Measurements from ENCODE around the gene NELFB.

NELFB gene

DNA sequence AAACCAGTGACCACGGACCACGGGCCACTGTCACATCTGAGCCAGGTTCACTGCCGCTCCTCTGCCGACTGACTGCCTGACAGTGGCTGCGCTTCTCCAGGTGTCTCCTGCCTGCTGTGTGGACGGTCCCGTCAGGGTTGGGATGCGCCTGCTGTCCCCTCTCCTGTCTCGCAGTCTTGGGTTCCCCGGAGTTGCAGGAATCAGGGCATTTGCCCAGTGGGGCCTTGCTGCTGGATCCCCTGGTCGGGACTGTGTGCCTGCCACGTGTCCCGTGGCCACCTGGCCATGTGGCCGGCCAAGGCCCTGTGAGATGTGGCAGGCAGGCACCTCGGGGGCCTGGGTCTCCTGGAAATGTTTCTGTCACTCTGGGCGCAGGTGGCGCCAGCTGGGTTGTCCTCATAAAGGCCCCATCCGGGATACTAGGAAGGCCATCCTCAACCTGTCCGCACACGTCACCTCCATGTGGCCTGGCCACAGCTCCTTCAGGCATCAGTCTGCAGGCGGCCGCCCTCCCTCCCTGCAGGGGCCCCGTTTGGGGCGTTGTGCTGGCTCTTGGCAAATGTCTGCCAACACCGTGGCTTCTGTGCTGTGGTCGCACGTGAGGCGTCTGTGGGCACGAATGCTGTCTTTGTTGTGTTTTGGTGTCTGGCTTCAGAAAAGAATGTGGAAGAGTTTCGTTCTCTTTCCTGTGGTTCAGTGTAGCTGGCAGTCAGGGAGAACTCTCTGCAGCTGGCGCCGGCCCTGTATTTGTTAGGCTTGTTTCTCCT is 16.0 kb downstream of the NELFB start:
- no peak for FAIRE-seq

DNA sequence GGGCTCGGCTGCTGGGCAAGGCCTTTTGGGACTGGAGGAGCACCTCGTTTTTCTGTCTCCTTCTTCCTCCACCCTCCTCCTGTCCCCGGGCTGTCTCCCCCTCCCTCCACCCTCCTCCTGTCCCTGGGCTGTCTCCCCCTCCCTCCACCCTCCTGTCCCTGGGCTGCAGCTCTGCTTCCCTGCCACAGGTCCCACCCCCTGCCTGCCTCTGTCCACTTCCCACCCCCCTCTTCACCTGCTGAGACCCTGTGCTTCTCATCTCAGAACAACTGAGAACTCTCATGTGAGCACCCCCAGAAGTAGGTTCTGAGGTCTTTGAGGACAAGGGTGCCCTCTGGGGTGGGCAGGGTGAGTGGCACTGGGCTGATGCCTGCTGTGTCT is 16.6 kb downstream of the NELFB start:
- no peak for FAIRE-seq

DNA sequence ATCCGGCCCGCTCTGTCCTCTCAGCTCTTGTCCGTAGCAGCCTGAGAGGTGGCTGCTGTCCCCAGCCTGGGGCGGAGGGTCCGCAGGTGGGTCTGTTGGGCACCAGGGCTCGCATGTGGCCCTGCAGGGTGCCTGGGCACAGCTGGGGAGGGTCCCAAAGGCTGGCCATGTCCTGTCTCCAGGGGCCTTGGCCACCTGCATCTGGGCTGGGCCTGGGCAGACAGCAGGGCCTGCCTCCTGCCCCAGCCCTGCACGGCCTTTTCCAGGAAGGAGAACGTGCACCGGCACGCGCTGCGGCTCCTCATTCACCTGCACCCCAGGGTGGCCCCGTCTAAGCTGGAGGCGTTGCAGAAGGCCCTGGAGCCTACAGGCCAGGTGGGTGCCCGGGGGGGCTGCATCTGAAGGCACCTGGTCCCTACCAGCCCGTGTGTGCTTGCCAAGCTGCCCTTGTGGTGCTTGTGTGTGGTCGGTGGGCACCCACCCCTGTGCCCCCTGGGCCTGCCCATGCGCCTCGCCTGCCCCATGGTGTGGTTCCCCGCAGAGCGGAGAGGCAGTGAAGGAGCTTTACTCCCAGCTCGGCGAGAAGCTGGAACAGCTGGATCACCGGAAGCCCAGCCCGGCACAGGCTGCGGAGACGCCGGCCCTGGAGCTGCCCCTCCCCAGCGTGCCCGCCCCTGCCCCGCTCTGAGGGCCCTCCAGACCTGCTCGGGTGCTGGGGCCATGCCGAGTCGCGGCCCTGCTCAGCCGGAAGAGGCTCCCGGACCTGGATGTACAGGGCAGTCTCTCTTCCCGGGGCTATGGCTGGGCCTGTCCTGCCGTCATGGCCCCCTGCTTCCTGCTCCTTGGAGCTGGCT is 17.3 kb downstream of the NELFB start:
- FAIRE-seq, result no peak

DNA sequence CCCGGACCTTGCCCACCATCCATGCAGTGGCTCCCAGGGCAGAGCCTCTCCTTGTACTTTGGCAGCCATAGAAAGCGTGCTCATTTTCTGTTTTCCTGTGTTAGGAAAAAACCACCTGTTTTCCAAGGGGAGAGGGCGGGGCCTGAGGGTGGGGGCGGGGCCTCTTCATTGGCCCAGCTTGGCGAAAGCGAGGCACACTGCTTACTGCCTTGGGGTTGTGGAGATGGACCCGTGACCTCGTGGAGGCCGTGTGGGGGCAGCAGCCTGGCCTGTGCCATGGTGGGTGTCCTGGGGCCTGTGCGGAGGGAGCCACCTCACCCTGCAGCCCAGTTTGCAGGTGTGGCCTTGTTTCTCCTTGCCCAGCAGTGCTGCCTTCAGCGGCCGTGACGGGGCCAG is 18.0 kb downstream of the NELFB start:
- FAIRE-seq, result no peak

DNA sequence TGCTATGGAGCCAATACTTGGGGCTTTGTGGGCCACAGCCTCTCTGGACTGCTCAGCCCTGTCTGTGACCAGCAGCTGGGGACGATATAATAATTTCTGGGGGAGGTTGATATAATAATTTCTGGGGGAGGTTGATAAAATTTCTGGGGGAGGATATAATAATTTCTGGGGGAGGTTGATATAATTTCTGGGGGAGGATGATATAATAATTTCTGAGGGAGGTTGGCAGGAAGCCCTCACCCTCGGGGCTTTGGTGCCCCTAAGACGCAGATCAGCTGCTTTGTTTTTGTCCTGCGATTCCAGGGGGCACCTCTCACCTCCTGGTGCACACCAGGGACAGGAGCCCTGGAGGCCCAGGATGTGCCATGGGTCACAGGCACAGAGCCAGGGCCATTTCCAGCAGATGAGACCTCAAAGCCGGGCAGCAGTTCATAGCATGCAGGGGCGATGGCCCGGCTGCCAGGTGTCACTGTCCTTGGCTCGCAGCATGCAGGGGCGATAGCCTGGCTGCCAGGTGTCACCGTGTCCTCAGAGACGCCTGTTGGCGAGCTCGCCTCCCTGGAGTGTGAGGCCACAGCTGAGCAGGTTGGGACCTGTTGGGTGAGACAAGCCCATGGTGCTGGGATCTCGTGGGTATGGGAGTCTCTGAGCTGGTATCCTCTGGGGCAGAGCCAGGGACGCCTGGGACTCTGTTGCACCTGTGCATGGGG is 18.6 kb downstream of the NELFB start:
- no peak for FAIRE-seq

DNA sequence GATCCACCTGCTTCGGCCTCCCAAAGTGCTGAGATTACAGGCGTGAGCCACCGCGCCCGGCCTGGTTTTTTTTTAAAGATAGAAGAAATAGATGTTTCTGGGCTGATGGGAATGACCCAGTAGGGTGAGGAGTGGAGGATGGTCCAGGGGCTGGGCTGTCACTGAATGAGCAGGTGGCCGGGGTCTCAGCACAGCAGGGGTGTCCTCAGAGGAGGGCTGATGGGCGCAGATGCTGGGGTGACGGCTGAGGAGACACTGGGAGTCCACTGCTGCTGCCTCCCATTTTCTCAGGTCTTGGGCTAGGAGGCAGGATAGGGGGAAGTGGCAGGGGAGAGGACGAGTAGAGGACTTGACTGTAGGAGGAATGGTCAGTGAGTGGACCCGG is 20.1 kb downstream of the NELFB start:
- FAIRE-seq, result no peak

DNA sequence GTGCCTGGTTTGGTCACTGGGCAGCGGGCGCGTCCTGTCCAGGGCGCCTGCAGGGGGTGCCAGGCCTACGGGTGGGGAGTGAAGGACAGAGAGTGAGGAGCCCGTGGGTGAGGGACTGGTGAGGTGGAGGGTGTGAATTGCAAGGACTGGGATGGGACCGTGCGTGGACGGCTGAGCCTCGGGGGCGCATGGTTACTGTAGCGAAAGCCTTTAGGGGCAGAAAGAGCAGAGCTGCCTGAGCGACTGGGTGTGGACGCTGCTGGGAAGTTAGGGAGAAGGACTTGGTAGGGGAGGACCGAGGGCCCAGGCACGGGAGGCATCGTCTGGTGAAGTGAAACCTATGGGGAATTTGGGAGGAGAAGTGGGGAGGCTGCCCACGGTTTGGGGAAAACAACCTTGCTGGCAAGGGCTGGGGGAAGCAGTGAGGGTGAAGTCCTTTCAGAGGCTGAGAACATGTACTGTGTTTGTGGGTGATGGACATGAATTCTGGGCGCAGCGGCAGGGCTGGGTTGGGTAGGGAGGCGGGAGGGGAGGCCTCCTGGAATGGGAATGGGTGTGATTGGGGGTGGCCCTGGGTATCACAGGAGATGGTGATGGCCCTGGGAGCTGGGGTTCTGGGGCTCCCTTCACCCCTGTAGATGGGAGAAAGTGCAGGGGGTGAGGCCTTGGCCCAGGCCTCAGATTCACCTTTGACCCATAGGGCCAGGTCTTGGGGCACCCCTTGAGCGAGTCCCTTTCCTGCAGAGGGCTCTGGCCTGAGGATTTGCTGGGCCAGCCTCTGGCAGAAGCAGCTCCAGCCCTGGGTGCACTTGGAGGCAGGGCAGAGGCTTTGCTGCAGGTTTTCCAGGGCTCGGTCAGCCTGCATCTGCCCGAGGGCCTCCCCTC is 20.7 kb downstream of the NELFB start:
- FAIRE-seq, result no peak

DNA sequence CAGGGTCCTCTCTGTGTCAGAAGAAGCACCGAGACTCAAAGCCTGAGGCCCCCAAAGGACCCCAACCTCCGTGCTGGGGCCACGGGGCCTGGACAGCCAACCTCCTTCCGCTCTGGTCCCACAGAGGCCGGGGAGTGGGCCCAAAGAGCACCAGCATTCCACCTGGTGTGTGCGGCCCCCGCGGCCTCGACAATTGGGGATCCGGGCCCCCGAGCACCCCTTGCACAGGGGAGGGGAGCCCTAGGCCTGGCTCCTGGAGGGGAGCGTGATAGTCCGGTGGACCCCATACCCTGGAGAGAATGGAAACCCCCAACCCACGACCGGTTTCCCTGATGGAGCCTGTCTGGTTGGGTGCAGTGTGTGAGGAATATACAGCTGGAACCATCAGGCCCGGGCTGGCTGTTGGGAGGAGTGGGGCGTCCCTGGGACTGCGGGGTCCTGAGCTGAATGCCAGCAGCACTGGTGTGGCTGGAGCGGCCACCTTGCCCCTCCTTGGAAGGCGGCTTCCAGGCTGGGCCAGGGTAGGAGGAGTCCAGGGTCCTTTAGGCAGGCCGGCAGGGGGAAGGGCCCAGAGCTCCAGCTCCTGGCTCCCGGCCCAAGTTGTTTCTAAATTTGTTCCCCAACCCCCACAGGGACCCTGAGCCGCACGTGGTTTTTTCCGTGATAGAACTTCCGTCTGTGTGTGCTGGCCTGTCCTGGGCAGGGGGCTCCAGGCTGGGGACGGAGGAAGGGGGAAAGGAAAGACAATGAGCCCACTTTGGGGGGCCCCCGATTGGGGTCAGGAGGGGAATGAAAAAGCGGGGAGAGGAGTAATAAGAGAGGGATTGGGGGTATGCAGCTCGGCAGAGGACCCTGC is 21.6 kb downstream of the NELFB start:
- FAIRE-seq, result no peak

DNA sequence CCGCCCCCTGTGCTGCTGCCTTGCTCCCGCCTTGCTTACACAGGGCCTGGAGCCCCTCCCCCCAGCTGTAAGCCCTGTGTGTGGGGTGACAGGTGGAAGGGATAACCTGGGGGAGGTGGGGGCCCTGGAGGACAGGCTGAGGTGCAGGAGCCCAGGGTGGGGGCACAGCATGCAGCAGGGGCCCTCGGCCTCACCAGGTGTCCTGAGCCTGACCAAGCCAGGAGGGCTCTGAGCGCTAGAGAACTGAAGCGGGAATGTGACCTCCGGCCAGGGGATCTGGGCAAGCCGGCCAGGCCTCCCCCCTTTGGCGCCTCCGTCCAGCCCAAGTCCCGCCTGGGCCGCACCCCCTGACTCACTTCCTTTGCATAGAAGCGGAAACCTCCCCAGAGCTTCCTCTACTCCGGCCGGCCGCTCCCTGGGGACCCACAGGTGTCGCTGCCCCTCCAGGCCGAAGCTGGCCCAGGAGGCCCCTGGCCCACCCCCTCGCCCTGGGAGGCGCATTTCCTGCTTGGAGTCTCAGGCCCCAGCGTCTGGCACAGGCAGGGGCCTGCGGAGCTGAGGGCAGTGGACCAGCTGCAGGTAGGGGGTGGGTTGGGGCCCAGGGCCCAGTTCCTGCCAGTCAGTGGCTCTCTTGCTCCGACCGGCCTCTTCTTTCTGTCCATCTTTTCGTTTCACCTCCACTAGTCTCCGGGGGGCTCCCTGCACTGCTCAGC is 22.4 kb downstream of the NELFB start, which contains the start of gene TOR4A:
TOR4A (plus strand) TSS at position 398 of the 713 bp plus-strand sequence. CDS start 964 bp downstream, outside the sequence.
- no peak for FAIRE-seq

DNA sequence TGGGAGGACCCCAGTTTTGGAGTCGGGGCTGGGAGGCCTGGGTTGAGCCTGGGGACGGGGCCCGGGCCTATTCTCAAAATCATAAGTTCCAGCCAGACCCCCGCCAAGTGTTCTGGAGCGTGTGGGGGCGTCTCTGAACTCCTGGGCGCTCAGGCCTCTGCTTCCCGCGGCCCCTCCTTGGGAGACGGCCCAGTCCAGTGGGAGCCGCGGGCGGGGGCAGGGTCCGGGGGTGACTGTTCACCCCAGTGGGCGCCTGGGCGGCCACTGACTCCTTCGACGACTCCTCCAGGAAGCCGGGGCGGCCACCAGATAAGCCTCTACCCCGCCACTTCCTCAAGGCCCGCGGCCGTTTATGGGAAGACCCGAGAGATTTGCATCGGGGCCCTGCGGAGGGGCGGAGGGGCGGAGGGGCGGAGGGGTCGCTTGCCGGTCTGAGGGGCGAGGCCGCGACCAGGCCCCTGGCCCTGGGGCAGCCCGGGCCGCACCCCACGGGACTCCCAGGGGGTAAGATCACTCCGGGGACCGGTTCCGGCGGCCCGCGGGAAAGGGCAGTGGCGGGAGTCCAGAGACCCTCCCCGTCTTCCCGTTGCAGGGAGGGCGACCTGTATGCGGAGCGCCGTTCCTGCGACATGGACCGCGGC is 23.1 kb downstream of the NELFB start:
- FAIRE-seq, result no peak

DNA sequence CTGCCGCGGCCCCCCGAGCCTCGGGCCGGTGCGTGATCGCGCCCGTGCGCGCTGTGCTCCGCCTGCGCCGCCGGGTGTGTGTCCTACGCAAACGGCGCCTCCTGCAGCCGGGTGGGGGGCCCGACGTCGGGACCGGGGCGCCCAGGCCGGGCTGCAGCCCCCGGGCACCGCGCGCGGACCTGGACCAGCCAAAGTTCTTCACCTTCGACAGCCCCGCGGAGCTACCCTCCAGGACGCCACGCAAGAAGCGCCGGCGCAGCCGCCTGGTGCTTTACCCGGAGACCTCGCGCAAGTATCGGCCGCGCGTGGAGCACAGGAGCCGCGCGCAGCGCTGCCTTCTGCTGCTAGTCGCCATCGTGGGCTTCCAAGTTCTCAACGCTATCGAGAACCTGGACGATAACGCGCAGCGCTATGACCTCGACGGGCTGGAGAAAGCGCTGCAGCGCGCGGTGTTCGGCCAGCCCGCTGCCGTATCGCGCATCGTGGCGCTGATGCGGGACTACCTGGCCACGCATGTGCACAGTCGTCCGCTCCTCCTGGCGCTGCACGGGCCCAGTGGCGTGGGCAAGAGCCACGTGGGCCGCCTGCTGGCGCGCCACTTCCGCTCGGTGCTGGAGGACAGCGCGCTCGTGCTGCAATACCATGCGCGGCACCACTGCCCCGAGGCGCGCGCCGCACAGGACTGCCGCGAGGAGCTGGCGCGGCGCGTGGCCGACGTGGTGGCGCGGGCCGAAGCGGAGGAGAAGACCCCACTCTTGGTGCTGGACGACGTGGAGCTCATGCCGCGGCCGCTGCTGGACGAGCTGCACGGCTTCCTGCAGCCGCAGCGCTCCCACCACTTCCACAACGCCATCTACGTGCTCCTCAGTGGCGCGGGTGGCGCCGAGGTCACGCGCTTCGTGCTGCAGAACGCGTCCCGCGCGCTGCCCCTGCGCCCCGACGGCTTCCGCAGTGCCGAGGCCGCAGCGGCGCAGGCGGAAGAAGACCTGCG is 23.9 kb downstream of the NELFB start:
- FAIRE-seq, result no peak

DNA sequence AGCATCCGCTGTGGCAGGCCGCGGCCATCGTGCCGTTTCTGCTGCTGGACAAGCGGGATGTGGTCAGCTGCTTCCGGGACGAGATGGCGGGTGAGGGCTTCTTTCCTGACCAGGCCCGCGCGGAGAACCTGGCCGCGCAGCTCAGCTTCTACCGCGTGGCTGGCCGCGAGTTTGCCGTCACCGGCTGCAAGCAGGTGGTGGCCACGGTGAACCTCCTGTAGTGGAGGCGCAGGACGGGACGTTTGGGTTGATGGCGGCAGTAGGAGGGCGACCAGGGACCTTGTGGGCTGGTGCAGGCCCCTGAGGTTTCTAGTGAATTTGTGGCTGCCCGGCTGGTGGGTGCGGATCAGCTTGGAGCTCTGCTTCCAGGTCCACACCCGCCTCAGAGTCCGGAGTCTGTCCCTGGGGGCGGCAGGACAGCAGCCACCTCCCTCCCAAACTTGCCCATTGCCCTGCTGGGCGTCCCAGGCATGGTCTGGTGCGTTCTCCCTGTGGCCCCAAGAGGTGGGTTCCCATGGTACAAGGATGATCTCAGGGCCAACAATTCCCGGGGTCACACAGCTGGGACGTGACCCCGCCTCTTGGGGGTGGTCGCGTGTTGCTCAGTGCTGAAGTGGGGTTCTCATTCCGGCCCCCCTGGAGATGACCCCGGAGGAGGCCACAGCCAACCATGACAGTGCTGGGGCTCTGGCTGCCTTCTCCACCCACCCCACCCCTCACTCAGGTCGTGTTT is 24.8 kb downstream of the NELFB start:
- no peak for FAIRE-seq

DNA sequence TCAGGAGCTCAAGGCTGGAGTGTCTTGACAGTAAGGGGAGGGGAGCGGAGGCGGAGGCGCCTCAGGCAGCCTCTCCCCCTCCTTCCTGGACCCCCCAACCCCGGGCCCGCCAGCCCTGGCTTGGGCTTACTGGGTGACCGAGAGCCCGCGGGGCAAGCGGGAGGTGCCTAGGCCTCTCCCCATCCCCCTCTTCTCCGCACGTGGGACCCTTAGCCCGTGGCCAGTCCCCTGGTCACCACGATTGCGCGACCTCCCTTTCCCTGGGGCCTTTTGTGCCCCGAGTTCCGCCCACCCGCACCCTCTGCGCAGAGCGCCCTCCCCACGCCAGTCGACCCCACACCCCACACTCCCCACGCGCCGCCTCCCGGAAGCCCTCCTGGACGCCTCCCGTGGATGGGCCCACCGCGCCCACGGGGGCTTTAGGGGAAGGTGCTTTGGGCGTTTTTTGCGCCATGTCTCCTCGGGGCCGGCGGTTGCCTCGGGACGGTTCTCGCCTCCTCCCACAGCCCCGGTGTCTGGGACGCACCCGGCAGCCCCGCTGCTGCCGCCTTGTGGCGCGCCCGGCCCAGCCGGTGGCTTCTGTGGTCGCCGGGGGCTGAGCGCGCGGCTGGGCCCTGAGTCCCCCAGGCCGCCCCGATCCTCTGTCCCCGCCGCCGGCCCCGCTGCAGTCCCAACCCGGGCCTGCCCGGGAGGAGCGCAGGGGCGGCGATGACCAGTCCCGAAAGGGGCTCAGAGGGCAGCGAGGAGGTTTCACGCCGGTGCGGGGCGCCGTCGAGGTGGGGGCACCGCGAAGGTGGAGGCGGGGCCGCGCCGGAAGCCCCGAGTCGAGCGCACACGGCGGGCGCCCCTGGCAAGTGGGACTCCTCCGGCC is 25.6 kb downstream of the NELFB start:
- no peak for FAIRE-seq

DNA sequence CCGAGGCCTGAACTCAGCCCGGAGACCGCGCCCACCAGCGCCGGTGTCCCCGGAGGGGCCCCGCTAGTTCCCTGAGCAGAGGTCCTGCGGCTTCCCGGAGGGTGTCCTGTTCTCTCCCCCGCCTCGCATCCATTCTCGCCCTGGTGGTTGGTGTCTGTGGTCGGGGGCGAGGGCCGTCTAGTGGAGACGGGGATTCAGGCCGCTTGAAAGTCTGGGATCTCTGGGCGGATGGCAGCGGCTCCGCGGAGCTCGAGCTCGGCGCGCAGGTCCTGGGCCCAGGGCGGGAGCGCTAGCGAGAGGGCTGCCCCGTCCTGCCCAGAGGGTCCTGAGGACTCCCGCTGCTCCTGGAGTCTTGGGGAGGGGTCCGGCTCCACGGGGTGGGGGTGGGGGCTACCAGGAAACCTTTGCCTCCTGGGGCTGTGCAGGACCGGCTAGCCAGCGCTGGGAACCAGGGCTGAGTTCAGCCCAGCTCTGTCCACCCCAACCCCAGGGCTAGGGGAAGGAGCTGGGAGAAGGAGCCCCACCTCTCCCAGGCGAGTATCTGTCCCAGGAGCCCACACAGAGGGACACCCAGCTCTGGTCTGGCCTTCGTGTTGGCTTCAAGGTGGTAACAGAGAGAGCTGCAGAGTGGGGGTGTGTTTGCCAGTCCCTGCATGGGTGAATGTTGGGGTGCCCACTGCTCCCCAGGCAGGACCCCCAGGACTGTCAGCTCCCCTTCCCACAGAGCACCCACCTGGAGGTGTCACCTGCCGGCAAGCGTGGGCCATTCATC is 26.4 kb downstream of the NELFB start:
- FAIRE-seq, result no peak

DNA sequence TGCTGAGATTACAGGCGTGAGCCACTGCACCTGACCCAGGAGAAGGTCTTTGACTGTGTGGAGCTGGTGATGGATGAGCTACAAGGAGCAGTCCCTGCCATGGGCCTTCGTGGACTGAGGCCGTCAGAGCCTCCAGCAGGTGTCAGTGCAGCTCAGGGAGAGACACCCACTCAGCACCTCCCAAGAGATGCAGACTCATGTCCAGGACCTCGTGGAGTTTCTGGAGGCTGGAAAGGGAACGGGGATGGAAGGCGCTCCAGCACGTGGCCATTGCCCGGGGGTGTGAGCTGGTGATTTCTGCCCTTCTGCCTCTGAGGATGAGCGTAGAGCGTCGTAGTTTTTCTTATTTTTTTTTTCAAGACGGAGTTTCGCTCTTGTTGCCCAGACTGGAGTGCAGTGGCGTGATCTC is 31.9 kb downstream of the NELFB start:
- no peak for FAIRE-seq

DNA sequence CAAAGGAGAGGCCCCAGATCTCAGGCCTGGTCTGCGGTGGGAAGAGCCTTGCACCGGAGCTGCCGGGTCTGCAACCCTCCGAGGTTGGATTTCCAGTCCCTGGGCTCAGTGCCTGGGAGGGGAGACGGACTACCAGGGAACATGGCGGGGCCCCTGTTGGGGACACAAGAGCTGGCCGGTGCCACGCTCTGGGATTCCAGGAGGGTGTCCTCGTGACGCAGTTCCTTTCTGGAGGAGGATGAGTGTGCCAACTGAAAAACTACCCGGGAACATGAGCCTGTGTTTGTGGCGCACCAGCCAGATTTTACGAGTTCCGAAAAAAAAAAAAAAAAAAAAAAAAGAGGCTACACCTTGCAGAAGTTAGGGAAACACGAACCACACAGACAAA is 38.0 kb downstream of the NELFB start:
- FAIRE-seq, result no peak
